ENCODE results near the gene AKAP12.

Gene AKAP12

GRCh38 chr6:151321438-151321837, 81.7 kb downstream of the AKAP12 start:
- no peaks in the 10 kb centered on the region for H4K20me1 ChIP-seq (ENCODE audit: control insufficient read depth, insufficient read depth, low read depth, low read length)
- H3K27me3 ChIP-seq (ENCODE audit: control insufficient read depth, low read length) = peaks cover 28% of the 10 kb centered on the region
- no peak overlapping the region for H3K27ac ChIP-seq (ENCODE audit: low read depth, low read length)
- H3K4me1 ChIP-seq (ENCODE audit: control insufficient read depth, low read length) = no peaks in the 10 kb centered on the region
- no peaks in the 10 kb centered on the region for H3K79me2 ChIP-seq (ENCODE audit: control insufficient read depth, low read length)
- H3K9me3 ChIP-seq (ENCODE audit: control insufficient read depth, insufficient read depth, low read length) = no peaks in the 10 kb centered on the region
- no peaks in the 10 kb centered on the region for H3K36me3 ChIP-seq (ENCODE audit: control insufficient read depth, low read length)
- no peaks in the 10 kb centered on the region for H3F3A ChIP-seq (ENCODE audit: control insufficient read depth, insufficient read depth)
- no peaks in the 10 kb centered on the region for H3K9me2 ChIP-seq (replicated peaks; ENCODE audit: control insufficient read depth, low read length)
- H3K4me3 ChIP-seq (ENCODE audit: low read length) = no peak overlapping the region
- no peak overlapping the region for H3K4me2 ChIP-seq (ENCODE audit: low read length)
- no peak for TF ChIP-seq EZH2phosphoT487 (IDR thresholded peaks at IDR 0.05; ENCODE audit: borderline replicate concordance, low read length)
- TF ChIP-seq, protein P1, sequence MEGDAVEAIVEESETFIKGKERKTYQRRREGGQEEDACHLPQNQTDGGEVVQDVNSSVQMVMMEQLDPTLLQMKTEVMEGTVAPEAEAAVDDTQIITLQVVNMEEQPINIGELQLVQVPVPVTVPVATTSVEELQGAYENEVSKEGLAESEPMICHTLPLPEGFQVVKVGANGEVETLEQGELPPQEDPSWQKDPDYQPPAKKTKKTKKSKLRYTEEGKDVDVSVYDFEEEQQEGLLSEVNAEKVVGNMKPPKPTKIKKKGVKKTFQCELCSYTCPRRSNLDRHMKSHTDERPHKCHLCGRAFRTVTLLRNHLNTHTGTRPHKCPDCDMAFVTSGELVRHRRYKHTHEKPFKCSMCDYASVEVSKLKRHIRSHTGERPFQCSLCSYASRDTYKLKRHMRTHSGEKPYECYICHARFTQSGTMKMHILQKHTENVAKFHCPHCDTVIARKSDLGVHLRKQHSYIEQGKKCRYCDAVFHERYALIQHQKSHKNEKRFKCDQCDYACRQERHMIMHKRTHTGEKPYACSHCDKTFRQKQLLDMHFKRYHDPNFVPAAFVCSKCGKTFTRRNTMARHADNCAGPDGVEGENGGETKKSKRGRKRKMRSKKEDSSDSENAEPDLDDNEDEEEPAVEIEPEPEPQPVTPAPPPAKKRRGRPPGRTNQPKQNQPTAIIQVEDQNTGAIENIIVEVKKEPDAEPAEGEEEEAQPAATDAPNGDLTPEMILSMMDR (IDR thresholded peaks at IDR 0.05; ENCODE audit: low read depth, low read length, poor library complexity, severe bottlenecking) = no peak

DNA sequence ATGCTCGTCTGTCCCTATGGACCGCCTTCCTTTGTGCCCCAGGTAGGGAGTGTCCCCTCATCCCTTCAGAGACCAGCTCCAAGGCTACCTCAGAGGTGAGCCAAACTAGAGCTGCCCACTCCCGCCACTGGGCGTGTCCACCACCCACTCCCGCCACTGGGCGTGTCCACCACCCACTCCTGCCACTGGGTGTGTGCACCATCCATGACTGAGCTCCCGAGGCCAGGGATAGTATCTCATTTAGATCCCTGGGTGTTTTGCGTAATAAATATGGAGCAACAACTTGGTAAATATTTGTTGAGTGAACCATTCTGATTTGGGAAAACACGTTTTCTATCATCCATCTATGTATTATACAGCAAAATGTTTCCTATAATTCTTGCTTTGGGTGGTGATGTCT, 82.8 kb downstream of the AKAP12 start:
- Histone ChIP-seq H3K36me3 (ENCODE audit: control insufficient read depth, low read length) (no peaks in the 10 kb centered on the region), H4K20me1 (ENCODE audit: control insufficient read depth, insufficient read depth, low read depth, low read length) (no peaks in the 10 kb centered on the region), H3K9me2 (replicated peaks; ENCODE audit: control insufficient read depth, low read length) (no peaks in the 10 kb centered on the region), H3K4me1 (ENCODE audit: control insufficient read depth, low read length) (no peaks in the 10 kb centered on the region), H3K27me3 (ENCODE audit: control insufficient read depth, low read length) (peaks cover 24% of the 10 kb centered on the region), H3F3A (ENCODE audit: control insufficient read depth, insufficient read depth) (no peaks in the 10 kb centered on the region), H3K9me3 (ENCODE audit: control insufficient read depth, insufficient read depth, low read length) (no peaks in the 10 kb centered on the region), H3K79me2 (ENCODE audit: control insufficient read depth, low read length) (no peaks in the 10 kb centered on the region), H3K4me3 (ENCODE audit: low read length) (no peak overlapping the region), H3K27ac (ENCODE audit: low read depth, low read length) (no peak overlapping the region), H3K4me2 (ENCODE audit: low read length) (no peak overlapping the region)
- TF ChIP-seq, protein P1 (IDR thresholded peaks at IDR 0.05; ENCODE audit: low read depth, low read length, poor library complexity, severe bottlenecking) = no peak

GRCh38 chr6:151323791-151324487, 84.2 kb downstream of the AKAP12 start:
- Histone ChIP-seq H3K27ac (ENCODE audit: low read depth, low read length) (no peak overlapping the region), H3K4me3 (ENCODE audit: low read length) (no peak overlapping the region), H3K36me3 (ENCODE audit: control insufficient read depth, low read length) (no peaks in the 10 kb centered on the region), H3K9me3 (ENCODE audit: control insufficient read depth, insufficient read depth, low read length) (no peaks in the 10 kb centered on the region), H3K4me2 (ENCODE audit: low read length) (no peak overlapping the region), H3K79me2 (ENCODE audit: control insufficient read depth, low read length) (no peaks in the 10 kb centered on the region), H4K20me1 (ENCODE audit: control insufficient read depth, insufficient read depth, low read depth, low read length) (no peaks in the 10 kb centered on the region), H3K27me3 (ENCODE audit: control insufficient read depth, low read length) (peaks cover 18% of the 10 kb centered on the region), H3K9me2 (replicated peaks; ENCODE audit: control insufficient read depth, low read length) (no peaks in the 10 kb centered on the region), H3F3A (ENCODE audit: control insufficient read depth, insufficient read depth) (no peaks in the 10 kb centered on the region), H3K4me1 (ENCODE audit: control insufficient read depth, low read length) (no peaks in the 10 kb centered on the region)
- TF ChIP-seq, protein P1 (IDR thresholded peaks at IDR 0.05; ENCODE audit: low read depth, low read length, poor library complexity, severe bottlenecking) = peak; percentile 97
- no peak for TF ChIP-seq EZH2phosphoT487 (IDR thresholded peaks at IDR 0.05; ENCODE audit: borderline replicate concordance, low read length)

All from DOHH2 (cell line).